ENCODE data around the gene CAPNS2. TPM values are rescaled to one million over a fixed set of nuclear protein-coding genes. Genes with fewer than 3 reads are reported as not detected.

CAPNS2 gene
- total RNA-seq, 1 experiment from 2014 or later, result not detected

GRCh38 chr16:55567382-55567781 lies 898 bp downstream of the CAPNS2 start:
- Histone ChIP-seq H3K27ac (ENCODE audit: low read depth, low read length) (no peak overlapping the region), H3K36me3 (ENCODE audit: control insufficient read depth in 1 of 2, insufficient read depth in 2 of 2, low read length in 2 of 2) (no peaks in the 10 kb centered on the region), H3K9me3 (ENCODE audit: control insufficient read depth in 1 of 2, insufficient read depth in 1 of 2, low read depth in 1 of 2, low read length in 2 of 2) (no peaks in the 10 kb centered on the region), H3K27me3 (ENCODE audit: insufficient read depth, low read length) (no peaks in the 10 kb centered on the region), H3K4me1 (ENCODE audit: control insufficient read depth in 1 of 2, insufficient read depth in 2 of 2, low read length in 2 of 2) (no peaks in the 10 kb centered on the region), H3K79me2 (ENCODE audit: insufficient read depth, low read length) (no peaks in the 10 kb centered on the region), H3K4me3 (replicated peaks in 1 of 2; ENCODE audit: low read depth in 1 of 2, low read length in 2 of 2) (no peak overlapping the region), H3K9me2 (ENCODE audit: insufficient read depth) (no peaks in the 10 kb centered on the region), H3K9ac (ENCODE audit: low read length) (no peak overlapping the region), H3K4me2 (ENCODE audit: low read length) (no peak overlapping the region), H4K20me1 (ENCODE audit: insufficient read depth) (no peaks in the 10 kb centered on the region), H2AFZ (ENCODE audit: low read depth, low read length, poor library complexity, severe bottlenecking) (no peak overlapping the region)
- intact Hi-C loops (cut with micrococcal nuclease), result no loop called here
- DNase-seq (ENCODE audit: low read depth, low spot score), result no peak
- no peak for ATAC-seq
- TF ChIP-seq SRF (IDR thresholded peaks at IDR 0.05; ENCODE audit: low read depth) (no peak), SIN3A (IDR thresholded peaks at IDR 0.05; ENCODE audit: low read depth) (no peak), CEBPB (IDR thresholded peaks at IDR 0.05; ENCODE audit: low read depth) (no peak), YY1 (IDR thresholded peaks at IDR 0.05; ENCODE audit: extremely low read depth, insufficient replicate concordance, low read depth, low read length) (no peak), SP1 (IDR thresholded peaks at IDR 0.05; ENCODE audit: low read depth) (no peak), ZFX (IDR thresholded peaks at IDR 0.05) (no peak), EZH2phosphoT487 (IDR thresholded peaks at IDR 0.05; ENCODE audit: borderline replicate concordance) (no peak), TCF7L2 (IDR thresholded peaks at IDR 0.05; ENCODE audit: borderline replicate concordance, extremely low read depth, insufficient read depth, insufficient read length) (no peak), POLR2AphosphoS5 (IDR thresholded peaks at IDR 0.05; ENCODE audit: low read depth, low read length) (no peak), FOSL1 (IDR thresholded peaks at IDR 0.05; ENCODE audit: low read depth) (no peak), CBX3 (IDR thresholded peaks at IDR 0.05; ENCODE audit: low read depth) (no peak), ZBTB33 (IDR thresholded peaks at IDR 0.05; ENCODE audit: extremely low read depth, insufficient replicate concordance, low read length) (no peak), ELF1 (IDR thresholded peaks at IDR 0.05; ENCODE audit: borderline replicate concordance, low read depth) (no peak), POLR2A (IDR thresholded peaks at IDR 0.05; ENCODE audit: borderline replicate concordance, extremely low read depth, insufficient read depth, insufficient read length) (no peak), JUND (IDR thresholded peaks at IDR 0.05) (no peak)
- TF ChIP-seq, protein P1, sequence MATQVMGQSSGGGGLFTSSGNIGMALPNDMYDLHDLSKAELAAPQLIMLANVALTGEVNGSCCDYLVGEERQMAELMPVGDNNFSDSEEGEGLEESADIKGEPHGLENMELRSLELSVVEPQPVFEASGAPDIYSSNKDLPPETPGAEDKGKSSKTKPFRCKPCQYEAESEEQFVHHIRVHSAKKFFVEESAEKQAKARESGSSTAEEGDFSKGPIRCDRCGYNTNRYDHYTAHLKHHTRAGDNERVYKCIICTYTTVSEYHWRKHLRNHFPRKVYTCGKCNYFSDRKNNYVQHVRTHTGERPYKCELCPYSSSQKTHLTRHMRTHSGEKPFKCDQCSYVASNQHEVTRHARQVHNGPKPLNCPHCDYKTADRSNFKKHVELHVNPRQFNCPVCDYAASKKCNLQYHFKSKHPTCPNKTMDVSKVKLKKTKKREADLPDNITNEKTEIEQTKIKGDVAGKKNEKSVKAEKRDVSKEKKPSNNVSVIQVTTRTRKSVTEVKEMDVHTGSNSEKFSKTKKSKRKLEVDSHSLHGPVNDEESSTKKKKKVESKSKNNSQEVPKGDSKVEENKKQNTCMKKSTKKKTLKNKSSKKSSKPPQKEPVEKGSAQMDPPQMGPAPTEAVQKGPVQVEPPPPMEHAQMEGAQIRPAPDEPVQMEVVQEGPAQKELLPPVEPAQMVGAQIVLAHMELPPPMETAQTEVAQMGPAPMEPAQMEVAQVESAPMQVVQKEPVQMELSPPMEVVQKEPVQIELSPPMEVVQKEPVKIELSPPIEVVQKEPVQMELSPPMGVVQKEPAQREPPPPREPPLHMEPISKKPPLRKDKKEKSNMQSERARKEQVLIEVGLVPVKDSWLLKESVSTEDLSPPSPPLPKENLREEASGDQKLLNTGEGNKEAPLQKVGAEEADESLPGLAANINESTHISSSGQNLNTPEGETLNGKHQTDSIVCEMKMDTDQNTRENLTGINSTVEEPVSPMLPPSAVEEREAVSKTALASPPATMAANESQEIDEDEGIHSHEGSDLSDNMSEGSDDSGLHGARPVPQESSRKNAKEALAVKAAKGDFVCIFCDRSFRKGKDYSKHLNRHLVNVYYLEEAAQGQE (IDR thresholded peaks at IDR 0.05; ENCODE audit: low read depth), result no peak
- TF ChIP-seq, protein P2, sequence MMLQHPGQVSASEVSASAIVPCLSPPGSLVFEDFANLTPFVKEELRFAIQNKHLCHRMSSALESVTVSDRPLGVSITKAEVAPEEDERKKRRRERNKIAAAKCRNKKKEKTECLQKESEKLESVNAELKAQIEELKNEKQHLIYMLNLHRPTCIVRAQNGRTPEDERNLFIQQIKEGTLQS (IDR thresholded peaks at IDR 0.05), result no peak
- TF ChIP-seq, protein P3, sequence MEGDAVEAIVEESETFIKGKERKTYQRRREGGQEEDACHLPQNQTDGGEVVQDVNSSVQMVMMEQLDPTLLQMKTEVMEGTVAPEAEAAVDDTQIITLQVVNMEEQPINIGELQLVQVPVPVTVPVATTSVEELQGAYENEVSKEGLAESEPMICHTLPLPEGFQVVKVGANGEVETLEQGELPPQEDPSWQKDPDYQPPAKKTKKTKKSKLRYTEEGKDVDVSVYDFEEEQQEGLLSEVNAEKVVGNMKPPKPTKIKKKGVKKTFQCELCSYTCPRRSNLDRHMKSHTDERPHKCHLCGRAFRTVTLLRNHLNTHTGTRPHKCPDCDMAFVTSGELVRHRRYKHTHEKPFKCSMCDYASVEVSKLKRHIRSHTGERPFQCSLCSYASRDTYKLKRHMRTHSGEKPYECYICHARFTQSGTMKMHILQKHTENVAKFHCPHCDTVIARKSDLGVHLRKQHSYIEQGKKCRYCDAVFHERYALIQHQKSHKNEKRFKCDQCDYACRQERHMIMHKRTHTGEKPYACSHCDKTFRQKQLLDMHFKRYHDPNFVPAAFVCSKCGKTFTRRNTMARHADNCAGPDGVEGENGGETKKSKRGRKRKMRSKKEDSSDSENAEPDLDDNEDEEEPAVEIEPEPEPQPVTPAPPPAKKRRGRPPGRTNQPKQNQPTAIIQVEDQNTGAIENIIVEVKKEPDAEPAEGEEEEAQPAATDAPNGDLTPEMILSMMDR (IDR thresholded peaks at IDR 0.05 in 2 of 3, conservative IDR thresholded peaks at IDR 0.05 in 1 of 3; ENCODE audit: borderline replicate concordance in 1 of 3, insufficient read depth in 1 of 3, low read depth in 2 of 3, low read length in 2 of 3), result no peak
- RAD21 ChIA-PET (ENCODE audit: low non-redundant PET in 1 of 2, low total read pairs in 2 of 2, uncharacterized antibody in 2 of 2, unreplicated experiment in 2 of 2), result no interaction called here
- CTCF ChIA-PET, result no interaction called here
- POLR2A ChIA-PET, result no interaction called here
- no TSS peak for BruUV-seq (replicated peaks)

Data from HCT116 (cell line).